GM18505 (cell line): ENCODE measurements around the gene SMARCA4.

Source experiments
- ATAC-seq: cut with Tn5 transposase; IDR thresholded peaks from one replicate; pipeline ENCODE4 v1.9.1; 2021; ENCODE audit not compliant: unreplicated experiment
- POLR2A ChIP-seq: IDR thresholded peaks from 4 replicates; pipeline ENCODE4 v1.6.1; 2011; ENCODE audit warnings: borderline replicate concordance; ENCODE audit not compliant: insufficient read depth, insufficient read length; ENCODE audit errors: extremely low read depth

Gene SMARCA4

DNA sequence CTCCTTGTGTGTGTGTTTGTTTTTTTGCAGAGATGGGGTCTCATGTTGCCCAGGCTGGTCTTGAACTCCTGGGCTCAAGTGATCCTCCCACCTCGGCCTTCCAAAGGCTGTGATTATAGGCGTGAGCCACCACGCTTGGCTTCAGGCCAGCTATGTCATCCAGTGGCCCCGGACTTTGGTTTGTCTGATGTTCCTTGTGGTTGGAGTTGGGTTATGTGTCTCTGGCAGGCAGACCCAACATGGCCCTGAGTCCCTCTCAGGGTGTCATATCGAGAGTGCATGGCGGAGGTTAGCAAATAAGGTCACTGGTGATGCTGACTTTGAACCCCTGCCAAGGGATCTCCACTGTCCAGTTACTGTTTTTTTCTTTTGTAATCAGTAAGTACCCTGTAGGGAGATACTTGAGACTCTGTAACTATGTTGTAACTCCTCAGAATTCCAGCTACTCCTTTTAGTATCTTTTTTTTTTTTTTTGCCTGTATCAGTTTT is 37.3 kb downstream of the SMARCA4 start:
- TF ChIP-seq POLR2A = no peak
- ATAC-seq = no peak

DNA sequence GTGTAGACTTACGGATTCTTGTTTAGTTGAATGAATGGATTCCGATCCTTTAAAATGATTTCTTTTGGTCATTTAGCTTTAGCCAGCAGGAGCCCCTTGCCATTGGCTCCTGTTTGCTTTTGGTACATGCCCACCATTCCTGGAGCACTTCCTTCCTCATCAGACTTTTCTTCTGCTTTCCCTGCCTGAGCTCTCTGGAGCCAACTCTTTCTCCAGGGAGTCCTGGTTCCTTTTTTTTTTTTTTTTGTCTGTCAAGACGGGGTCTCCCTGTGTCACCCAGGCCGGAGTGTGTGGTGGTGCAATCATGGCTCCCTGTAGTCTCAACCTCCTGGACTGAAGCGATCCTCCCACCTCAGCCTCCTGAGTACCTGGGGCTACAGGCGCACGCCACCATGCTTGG is 37.8 kb downstream of the SMARCA4 start:
- ATAC-seq = no peak

DNA sequence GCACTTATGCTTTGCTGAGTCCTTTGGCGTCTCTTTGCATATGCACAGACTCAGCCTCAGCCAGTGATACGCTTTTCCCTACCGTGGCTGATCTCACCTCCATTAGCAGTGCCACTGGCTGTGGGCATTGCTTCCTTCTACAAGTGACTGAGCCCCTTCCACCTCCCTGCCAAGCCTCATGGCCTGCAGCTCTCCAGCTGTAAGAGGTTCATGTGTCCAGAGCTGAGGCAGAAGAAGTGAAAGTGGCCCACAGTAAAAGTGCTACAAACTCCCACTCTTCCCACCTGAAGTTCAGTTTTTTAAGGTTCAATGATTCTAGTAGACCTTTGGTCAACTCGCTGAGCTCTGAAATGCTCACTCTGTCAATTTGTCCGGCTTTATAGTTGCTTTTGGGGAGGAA is 44.7 kb downstream of the SMARCA4 start:
- no peak for ATAC-seq
- no peak for TF ChIP-seq POLR2A

More for the DNA sequence above, 37.8 kb downstream of the SMARCA4 start:
- no peak for TF ChIP-seq POLR2A

DNA sequence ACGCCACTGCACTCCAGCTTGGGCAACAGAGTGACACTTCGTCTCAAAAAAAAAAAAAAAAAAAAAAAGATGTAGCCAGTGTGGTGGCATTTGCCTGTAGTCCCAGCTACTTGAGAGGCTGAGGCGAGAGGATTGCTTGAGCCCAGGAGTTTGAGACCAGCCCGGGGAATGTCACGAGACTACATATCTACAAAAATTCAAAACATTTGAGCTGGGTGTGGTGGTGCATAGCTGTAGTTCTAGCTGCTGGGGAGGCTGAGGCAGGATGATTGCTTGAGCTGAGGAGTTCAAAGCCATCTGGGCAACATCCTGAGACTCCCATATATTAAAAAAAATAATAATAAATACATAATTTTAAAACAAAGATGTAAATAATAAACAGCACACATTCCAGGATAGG is 46.6 kb downstream of the SMARCA4 start:
- no peak for ATAC-seq
- TF ChIP-seq POLR2A = no peak

DNA sequence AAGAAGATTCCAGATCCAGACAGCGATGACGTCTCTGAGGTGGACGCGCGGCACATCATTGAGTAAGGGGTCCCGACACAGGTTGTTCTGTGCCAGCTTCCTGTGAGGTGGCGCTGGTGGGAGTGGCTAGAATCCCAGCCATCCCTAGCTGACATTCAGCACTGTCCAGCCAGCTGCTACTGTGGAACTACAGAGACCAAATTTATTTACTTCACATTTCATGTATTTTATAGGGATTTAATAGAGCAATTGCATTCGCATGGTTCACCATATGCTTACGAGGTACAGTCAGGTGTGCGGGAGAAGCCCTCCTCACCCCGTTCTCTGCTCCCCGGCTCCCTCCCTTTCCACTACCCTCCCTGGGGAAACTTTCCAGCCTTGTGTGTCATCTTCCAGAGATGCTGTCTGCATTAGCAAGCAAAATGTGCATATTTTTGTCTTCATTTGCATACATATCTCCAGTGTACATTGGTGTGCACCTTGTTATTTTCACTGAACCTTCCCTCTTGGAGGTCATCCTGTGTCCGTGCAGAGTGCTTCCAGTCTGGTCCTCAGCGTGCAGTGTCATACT is 47.2 kb downstream of the SMARCA4 start:
- no peak for TF ChIP-seq POLR2A
- no peak for ATAC-seq

DNA sequence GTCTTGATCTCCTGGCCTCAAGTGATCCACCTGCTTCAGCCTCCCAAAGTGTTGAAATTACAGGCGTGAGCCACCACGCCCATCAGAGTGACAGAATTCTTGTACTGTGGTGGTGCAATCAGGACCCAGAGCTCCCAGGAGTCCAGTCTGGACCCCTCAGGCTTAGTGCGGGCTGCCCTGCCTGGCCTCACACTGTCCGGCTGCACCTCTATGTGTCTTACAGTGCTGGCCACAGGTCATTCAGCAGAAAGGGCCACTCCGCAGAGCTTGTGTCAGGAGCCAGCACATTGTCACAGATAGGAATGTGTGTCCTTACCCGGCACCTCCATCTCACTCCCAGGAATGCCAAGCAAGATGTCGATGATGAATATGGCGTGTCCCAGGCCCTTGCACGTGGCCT is 49.2 kb downstream of the SMARCA4 start:
- TF ChIP-seq POLR2A = no peak
- no peak for ATAC-seq

DNA sequence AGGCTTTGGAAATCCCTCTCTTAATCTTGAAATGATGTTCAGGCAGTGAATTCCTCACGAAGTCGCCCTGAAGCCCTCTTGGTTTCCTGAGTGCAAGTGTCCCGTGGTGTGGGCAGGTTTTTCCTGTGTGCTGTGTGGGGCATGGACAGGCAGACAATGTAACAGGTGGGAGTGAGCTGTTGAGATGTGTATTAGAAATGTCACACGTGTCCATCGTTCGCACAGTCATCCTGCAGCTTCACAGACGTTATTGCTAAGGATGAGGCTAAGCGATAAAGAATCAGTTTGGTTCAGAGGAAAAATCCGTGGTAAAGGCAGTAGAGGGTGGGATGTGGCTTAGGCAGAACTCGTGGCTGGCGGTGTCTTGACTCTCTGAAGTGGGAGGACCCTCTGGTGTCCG is 51.7 kb downstream of the SMARCA4 start:
- TF ChIP-seq POLR2A = no peak
- ATAC-seq = no peak

DNA sequence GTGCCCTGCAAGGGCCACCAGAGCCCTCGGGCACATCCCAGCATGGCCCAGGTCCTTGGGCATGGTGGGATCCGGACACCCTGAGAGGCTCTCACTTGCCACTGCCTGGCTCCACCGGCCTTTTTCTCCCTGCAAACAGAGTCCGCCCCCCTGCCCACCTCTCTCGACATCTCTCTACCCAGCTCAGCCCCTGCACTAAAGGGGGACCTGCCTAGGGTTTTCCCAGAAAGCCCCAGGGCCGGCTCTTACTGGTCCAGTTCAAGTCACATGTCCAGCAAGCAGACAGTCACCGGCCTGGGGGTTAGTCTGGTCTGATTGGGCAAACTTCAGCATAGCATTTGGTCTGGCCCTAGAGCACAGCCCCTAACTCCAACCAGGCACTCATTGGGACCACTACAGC is 52.9 kb downstream of the SMARCA4 start:
- no peak for ATAC-seq
- TF ChIP-seq POLR2A = no peak

DNA sequence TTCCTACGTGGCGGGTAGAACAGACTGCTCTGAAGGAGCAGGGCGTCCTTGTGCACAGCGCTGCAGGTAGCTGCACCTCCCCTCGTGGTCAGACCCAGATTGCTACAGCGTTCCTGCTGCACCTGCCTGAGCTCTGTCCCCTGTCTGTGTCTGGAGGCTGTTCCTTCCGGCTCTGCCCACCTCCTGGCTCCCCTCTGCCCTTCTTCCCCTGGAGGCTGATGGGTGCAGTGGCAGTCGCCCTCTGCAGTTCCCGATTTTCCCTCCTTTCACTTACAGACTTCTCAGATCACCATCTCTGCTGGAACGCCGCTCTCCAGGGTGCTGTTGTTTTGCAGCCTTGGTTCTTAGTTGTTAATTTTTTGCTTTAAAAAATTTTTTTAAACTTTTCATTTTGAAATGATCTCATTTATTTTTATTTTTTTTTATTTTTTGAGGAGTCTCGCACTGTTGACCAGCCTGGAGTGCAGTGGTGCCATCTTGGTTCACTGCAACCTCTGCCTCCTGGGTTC is 53.6 kb downstream of the SMARCA4 start:
- TF ChIP-seq POLR2A = no peak
- ATAC-seq = no peak

DNA sequence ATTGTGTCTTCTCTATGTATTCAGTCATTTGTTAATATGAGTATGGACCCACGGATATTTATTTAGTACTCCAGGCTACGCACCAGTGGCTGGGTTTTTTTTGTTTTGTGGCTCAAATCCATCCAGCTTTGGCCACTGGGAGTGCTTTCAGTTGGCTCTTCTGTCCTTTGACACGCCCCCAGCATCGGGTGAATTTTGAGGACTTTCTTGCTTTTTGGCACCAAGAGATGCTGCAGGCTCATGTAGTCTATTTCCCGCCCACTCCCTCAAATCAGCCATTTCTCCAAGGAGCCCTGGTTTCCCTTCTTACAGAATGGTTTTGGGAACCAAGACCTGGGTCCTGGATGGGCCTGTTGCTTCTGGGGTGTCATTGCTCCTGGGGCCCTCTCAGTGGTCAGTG is 55.8 kb downstream of the SMARCA4 start:
- no peak for TF ChIP-seq POLR2A
- ATAC-seq = no peak

DNA sequence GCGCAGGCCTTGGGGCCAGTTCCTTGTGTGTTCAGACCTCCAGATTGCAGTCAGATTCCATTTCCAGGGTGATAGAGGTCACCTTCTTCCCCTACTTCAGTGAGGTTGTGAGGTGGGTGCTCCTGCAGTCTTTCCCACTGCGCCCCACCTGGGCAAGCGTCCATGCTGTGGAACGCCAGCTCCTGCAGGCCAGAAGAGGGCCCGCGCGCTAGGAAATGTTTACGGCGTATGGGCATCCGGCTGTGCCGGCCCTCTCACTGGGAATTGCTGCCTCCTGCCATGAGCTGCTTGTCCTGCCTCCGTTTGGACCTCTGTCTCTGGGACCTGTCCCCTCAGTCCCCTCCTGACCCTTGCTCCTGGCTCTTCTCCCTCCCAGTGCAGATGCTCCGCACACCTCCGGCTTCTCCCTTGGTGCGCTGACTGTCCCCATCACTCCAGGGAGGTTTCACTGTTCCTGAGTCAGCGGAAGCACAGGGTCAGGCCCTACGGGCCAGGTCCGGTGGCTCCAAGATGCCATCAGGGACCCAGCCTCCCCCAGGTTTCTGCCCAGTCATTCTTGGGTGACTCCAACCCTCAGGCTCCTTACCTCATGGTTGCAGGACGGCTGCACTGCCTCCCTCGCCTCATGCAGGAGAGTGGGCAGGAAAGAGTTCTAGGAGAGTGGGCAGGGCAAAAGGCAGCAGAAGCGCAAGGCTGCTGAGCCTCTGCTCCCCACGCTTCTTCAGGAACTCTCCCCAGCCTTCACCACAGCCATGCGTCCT is 56.6 kb downstream of the SMARCA4 start:
- no peak for ATAC-seq
- no peak for TF ChIP-seq POLR2A

DNA sequence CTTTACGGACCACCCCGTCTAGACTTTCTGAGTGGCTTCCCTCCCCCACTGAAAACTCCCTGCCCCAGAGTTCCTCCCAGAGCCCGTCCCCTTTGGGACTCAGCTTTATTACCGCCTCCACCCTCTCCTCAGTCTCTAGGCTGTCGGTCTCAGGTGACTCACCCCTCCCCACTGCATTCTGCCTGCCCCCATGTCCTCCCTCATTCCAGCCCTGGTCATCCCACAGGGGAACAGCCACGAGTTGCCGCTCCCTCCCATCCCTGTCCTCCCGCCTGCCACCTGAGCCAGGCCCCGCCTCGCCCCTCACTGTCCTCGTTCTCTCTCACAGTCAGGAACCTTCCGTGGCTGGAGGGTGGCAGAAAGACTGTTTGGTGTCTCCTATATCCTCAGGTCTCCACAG is 57.3 kb downstream of the SMARCA4 start:
- TF ChIP-seq POLR2A = no peak
- no peak for ATAC-seq

DNA sequence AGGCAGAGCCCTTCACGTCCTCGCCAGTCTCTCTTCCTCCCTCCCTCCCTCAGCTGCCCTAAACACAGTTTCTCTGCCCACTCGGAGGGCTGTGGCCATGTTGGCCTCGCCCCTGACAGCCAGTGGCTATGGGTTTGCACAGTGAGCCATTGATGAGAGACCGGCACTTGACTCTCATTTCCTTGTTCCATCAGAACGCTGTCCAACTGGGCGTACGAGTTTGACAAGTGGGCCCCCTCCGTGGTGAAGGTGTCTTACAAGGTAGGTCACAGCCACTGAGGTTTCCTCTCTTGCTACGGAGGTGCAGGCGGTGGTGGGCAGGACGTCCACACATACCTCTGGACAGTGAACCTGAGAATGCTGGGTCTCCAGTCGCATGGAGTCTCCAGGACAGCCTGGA is 57.9 kb downstream of the SMARCA4 start:
- no peak for TF ChIP-seq POLR2A
- no peak for ATAC-seq

DNA sequence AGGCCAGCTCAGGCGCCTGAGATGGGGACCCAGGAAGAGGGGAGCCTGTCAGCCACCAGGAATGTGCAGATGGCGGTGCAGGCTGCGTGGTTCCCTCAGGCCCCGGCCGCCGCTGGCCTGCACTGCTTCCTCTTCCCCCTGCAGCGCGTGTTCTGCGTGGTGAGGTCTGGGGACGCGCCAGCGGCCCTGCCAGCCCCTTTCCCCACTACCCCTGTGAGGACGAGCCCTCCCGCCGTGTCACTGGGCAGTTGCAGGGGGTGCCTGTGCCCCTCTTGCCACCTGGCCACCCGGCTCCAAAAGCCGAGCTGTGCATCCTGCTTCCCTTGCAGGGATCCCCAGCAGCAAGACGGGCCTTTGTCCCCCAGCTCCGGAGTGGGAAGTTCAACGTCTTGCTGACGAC is 58.4 kb downstream of the SMARCA4 start:
- ATAC-seq = no peak
- TF ChIP-seq POLR2A = no peak
